ENCODE measurements around the gene TUNAR. TPM values are rescaled to one million over a fixed set of nuclear protein-coding genes. Genes with fewer than 3 reads are reported as not detected.

Gene TUNAR
- total RNA-seq, 1 donor from 2014 or later, result not detected

DNA sequence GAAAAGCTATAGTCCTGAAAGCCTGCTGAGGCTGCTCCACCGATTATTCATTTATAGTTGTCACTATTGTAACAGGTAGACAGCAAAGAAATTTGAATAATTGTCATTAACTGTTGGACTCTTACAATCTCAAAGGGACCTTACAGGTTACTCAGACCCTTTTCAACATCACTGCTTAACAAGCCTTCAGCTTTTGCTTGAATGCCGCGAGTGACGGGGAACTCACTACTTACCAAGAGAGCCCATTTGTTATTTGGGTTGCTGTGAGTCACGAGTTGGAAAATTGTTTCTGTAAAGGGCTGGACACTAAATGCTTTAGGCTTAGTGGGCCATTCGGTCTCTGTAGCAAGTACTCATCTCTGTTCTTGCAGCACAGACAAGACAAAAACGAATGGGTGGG, 5.9 kb upstream of the TUNAR start:
- H3K4me3 Mint-ChIP-seq, result no peak overlapping the region
- peaks cover 2% of the 10 kb centered on the region for H3K4me1 Mint-ChIP-seq
- H3K27me3 Mint-ChIP-seq (ENCODE audit: low read depth), result peaks cover 88% of the 10 kb centered on the region
- H3K36me3 Mint-ChIP-seq, result no peaks in the 10 kb centered on the region
- TF ChIP-seq, protein P1, sequence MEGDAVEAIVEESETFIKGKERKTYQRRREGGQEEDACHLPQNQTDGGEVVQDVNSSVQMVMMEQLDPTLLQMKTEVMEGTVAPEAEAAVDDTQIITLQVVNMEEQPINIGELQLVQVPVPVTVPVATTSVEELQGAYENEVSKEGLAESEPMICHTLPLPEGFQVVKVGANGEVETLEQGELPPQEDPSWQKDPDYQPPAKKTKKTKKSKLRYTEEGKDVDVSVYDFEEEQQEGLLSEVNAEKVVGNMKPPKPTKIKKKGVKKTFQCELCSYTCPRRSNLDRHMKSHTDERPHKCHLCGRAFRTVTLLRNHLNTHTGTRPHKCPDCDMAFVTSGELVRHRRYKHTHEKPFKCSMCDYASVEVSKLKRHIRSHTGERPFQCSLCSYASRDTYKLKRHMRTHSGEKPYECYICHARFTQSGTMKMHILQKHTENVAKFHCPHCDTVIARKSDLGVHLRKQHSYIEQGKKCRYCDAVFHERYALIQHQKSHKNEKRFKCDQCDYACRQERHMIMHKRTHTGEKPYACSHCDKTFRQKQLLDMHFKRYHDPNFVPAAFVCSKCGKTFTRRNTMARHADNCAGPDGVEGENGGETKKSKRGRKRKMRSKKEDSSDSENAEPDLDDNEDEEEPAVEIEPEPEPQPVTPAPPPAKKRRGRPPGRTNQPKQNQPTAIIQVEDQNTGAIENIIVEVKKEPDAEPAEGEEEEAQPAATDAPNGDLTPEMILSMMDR (IDR thresholded peaks at IDR 0.05; ENCODE audit: unreplicated experiment), result no peak
- DNase-seq (ENCODE audit: low spot score in 2 of 2, unreplicated experiment in 2 of 2), result no peak
- H3K27ac Mint-ChIP-seq, result no peak overlapping the region
- no peaks in the 10 kb centered on the region for H3K9me3 Mint-ChIP-seq

DNA sequence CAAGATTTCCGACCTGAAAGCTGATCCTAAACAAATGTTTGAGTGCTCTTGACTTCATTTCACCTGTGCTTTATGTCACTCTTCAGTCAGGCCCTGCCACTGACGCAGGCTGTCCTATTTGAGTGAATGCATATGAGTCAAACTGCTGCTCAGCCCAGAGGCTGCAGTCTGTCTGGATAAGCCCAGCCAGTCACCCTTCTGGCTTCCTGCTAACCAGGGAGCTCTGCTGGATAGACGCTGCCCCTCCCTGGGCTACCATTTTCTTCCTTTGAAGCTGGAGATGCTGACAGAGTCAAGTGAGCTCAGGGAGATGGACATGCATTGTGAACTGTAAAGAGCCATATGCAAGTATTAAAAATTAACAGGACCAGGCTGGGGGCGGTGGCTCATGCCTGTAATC, 5.1 kb upstream of the TUNAR start:
- no peak for DNase-seq (ENCODE audit: low spot score in 2 of 2, unreplicated experiment in 2 of 2)
- H3K4me1 Mint-ChIP-seq, result peaks cover 2% of the 10 kb centered on the region
- H3K27me3 Mint-ChIP-seq (ENCODE audit: low read depth), result peaks cover 84% of the 10 kb centered on the region

DNA sequence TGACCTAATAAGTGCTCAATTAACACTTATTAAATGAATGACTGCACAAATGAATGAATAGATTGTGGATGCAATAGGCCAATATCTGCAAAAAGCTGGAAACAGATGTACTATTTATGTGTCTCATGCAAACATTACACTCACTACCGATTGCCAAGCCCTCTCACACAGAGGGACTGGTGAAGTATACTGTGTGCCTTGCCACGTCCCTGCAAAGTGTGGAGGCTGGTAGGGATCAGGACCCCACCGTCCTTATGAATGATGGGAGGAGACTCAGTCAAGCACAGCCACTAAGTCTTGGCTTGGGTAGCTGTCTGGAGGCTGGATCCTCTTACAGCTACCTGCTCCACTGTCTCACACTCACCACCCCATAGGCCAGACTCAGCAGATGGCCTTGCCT, 3.9 kb upstream of the TUNAR start:
- no peak overlapping the region for H3K4me3 Mint-ChIP-seq
- H3K27ac Mint-ChIP-seq, result no peak overlapping the region
- peaks cover 82% of the 10 kb centered on the region for H3K27me3 Mint-ChIP-seq (ENCODE audit: low read depth)
- TF ChIP-seq, protein P1 (IDR thresholded peaks at IDR 0.05; ENCODE audit: unreplicated experiment), result no peak
- no peak for DNase-seq (ENCODE audit: low spot score in 2 of 2, unreplicated experiment in 2 of 2)
- H3K36me3 Mint-ChIP-seq, result no peaks in the 10 kb centered on the region
- peaks cover 7% of the 10 kb centered on the region for H3K4me1 Mint-ChIP-seq
- no peaks in the 10 kb centered on the region for H3K9me3 Mint-ChIP-seq

More for the DNA sequence above, 5.1 kb upstream of the TUNAR start:
- no peaks in the 10 kb centered on the region for H3K9me3 Mint-ChIP-seq
- TF ChIP-seq, protein P1 (IDR thresholded peaks at IDR 0.05; ENCODE audit: unreplicated experiment), result no peak
- H3K4me3 Mint-ChIP-seq, result no peak overlapping the region
- no peaks in the 10 kb centered on the region for H3K36me3 Mint-ChIP-seq
- H3K27ac Mint-ChIP-seq, result no peak overlapping the region

DNA sequence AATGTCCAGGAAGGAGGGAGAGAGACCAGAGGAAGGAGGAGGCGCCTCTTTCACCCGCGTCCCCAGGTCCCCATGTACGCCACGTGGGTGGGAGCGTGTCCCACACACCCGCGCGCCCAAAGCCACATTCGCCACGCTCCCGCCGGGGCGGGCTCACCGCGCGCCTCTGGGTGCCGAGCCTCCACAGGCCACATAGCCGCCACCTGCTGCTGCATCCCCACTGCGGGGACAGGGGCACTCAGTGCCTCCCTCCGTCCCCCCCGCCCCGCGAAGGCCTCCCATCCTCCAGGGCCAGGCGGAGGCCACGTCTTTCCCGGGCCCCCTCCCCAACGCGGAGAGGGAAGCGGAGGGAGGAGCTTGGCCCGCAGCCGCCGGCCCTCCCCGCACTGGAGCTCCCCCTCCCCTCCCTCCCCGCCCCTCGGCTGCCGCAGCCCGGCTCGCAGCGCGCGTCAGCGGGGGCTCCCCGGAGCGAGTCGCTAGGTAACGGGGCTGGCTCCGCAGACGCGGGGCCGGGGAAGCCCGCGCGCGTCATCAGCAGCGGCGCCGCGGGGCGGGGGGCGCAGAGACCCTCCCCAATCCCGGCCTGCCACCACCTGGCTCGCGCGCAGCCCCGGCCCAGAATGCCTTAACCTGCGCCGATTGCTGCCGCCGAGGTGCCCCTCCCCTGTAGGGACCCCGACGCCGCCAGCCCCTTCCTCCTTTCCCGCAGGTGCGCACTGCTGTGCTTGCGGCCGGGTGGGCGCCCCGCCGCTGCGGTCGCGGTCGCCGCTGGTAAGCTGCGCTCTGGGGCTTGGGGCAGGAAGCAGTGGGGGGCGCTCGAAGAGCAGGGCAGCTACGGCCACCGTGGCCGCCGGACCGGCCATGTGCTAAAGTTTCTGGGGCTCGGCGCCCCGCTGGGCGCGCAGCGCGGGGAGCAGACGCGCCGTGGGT, 536 bp upstream of the TUNAR start:
- Mint-ChIP-seq H3K27ac (no peak overlapping the region), H3K4me1 (peaks cover 7% of the 10 kb centered on the region), H3K36me3 (no peaks in the 10 kb centered on the region), H3K4me3 (peak overlapping the region; percentile 63), H3K27me3 (ENCODE audit: low read depth) (peaks cover 90% of the 10 kb centered on the region), H3K9me3 (no peaks in the 10 kb centered on the region)
- TF ChIP-seq, protein P1 (IDR thresholded peaks at IDR 0.05; ENCODE audit: unreplicated experiment), result no peak
- no peak for DNase-seq (ENCODE audit: low spot score in 2 of 2, unreplicated experiment in 2 of 2)

DNA sequence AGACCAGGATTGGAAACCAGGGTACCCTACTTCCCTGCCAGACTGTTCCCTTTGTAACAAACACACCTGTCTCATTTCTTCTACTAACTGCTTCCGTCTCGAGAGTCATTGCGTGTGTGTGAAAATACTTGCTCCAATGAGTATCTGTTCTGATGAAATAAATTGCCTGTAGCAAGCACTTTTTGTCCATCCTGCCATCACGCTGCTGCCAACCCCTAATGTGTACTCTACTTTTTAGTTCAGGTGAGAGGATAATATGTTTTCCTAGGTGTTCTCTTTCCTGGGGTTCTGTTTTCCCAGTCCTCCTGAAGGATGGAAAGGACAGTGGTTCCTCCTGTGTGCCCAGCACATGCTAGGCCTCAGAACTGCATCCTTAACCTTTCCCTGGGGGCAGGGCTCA, 1.0 kb downstream of the TUNAR start:
- TF ChIP-seq, protein P1 (IDR thresholded peaks at IDR 0.05; ENCODE audit: unreplicated experiment), result no peak
- Mint-ChIP-seq H3K27ac (no peak overlapping the region), H3K4me3 (peak overlapping the region; percentile 55), H3K36me3 (no peaks in the 10 kb centered on the region), H3K9me3 (no peaks in the 10 kb centered on the region), H3K27me3 (ENCODE audit: low read depth) (peaks cover 92% of the 10 kb centered on the region), H3K4me1 (peaks cover 7% of the 10 kb centered on the region)
- no peak for DNase-seq (ENCODE audit: low spot score in 2 of 2, unreplicated experiment in 2 of 2)
